Peyer's patch (tissue), 4 donors: Measurements from ENCODE around the gene LDLRAP1.
A peak's percentile ranks its signal among the peaks of the same experiment; 100 is the strongest.

Source experiments
- POLR2A ChIP-seq, 2 donors: fragments of 450-650 bp; IDR thresholded peaks; one replicate each; pipeline ENCODE4 v1.5.1; 2017; ENCODE audit warnings: antibody characterized with exemption in 2 of 2, mild to moderate bottlenecking in 2 of 2, moderate library complexity in 2 of 2
- TF ChIP-seq, protein P1 (sequence below), 6 experiments: fragments of 450-650 bp in 4 of 6; fragments of 200-600 bp in 2 of 6; sonication (generic) in 1 of 6; IDR thresholded peaks; one replicate each; pipeline ENCODE4 v1.5.1; 2017 to 2019; ENCODE audit warnings: antibody characterized with exemption in 6 of 6, mild to moderate bottlenecking in 3 of 6, moderate library complexity in 1 of 6

DNA sequence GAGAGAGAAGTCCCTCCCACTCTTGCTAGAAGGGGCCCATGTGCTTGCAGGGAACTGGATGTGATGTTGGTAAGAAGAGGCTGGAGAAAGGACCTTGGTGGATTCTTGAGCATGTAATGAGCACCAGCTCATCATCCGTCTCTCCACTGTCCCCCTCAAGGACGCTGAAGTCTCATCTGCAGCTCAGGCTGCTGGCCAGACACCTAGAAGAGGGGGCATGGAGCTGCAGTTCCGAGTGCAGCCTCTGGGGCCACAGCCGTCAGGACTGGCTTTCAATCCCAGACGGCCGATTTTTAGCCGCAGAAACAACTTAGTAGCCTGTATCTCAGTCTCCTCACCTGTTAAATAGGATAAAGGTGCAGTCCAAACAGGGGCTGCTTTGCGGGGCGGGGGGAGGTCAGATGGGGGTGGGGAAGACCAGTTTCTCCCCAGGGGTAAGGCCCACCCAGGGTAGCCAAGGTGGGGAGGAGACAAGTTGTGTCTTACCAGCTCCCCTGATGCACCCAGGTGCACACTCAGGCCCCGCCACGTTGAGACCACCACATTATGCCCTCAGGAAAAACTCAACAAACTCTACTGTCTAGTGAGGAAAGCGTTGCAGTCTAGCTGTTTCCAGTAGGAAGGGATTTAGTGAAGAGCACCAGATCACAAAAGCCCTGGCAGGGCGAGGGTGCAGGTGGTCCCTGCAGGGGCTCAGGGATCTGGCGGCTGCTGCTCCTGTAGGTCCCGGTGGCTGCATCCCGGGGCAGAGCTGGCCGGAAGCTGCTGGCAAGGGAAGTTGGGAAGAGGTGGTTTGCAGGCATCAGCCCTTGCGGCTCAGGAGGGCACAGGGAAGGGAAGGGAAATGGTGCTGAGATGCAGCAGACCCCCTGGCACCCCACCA, 29.5 kb downstream of the LDLRAP1 start:
- TF ChIP-seq, protein P1, sequence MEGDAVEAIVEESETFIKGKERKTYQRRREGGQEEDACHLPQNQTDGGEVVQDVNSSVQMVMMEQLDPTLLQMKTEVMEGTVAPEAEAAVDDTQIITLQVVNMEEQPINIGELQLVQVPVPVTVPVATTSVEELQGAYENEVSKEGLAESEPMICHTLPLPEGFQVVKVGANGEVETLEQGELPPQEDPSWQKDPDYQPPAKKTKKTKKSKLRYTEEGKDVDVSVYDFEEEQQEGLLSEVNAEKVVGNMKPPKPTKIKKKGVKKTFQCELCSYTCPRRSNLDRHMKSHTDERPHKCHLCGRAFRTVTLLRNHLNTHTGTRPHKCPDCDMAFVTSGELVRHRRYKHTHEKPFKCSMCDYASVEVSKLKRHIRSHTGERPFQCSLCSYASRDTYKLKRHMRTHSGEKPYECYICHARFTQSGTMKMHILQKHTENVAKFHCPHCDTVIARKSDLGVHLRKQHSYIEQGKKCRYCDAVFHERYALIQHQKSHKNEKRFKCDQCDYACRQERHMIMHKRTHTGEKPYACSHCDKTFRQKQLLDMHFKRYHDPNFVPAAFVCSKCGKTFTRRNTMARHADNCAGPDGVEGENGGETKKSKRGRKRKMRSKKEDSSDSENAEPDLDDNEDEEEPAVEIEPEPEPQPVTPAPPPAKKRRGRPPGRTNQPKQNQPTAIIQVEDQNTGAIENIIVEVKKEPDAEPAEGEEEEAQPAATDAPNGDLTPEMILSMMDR (IDR thresholded peaks at IDR 0.05): peak; percentile 38 to 81 (median 70)
- TF ChIP-seq POLR2A (IDR thresholded peaks at IDR 0.05): no peak
